ENCODE measurements around the gene TIMM44. TPM values are rescaled to one million over a fixed set of nuclear protein-coding genes. Genes with fewer than 3 reads are reported as not detected.

Gene TIMM44
- total and polyA plus RNA-seq, 10 of the 15 experiments (the other 5 are each of a cell fraction or from before 2014, with no cell fraction given), result 6.6 to 90.7 (median 57.6) TPM

DNA sequence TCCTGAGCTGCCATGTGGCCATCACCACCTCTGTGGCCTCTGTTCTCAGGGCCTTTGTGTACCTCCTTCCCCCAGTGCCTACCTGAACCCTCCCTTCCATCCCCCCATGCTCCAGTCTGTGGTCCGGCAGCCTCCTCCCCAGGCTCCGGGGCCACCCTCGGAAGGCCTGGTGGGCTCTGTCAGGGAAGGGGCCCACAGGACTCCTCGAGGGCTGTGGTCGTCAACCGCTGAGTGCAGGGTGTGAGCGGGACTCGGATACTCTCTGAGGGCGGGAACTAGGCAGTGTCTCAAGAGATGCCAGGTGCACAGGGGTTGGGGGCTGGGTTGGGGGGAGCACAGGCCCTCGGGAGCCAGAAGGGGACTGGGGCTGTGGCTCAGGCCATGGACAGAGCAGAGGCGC, 35.9 kb downstream of the TIMM44 start:
- intact Hi-C loops (cut with micrococcal nuclease; ENCODE audit: unreplicated experiment), result loop anchor here (10.0 kb wide), 1 partner anchor 223 kb away; the partner anchor contains the start of gene TRAPPC5
- no TSS peak for BruUV-seq (replicated peaks)
- Histone ChIP-seq H2AFZ (ENCODE audit: control insufficient read depth, low read depth, low read length) (no peak overlapping the region), H3K4me1 (ENCODE audit: control insufficient read depth, insufficient read depth, low read length) (peaks cover 13% of the 10 kb centered on the region), H3K9me3 (replicated peaks; ENCODE audit: control insufficient read depth, insufficient read depth, low read length) (no peaks in the 10 kb centered on the region), H3K27me3 (replicated peaks in 1 of 2; ENCODE audit: control insufficient read depth in 2 of 2, insufficient read depth in 2 of 2, low read length in 1 of 2) (no peaks in the 10 kb centered on the region), H4K20me1 (ENCODE audit: control insufficient read depth, insufficient read depth) (peaks cover 9% of the 10 kb centered on the region; the same call in 1 of the 2 replicates), H3K9ac (ENCODE audit: control insufficient read depth, insufficient read depth, low read length) (no peak overlapping the region), H3K27ac (ENCODE audit: control insufficient read depth, insufficient read depth) (no peak overlapping the region), H3K4me2 (ENCODE audit: control insufficient read depth, insufficient read depth) (no peak overlapping the region), H3K4me3 (no peak overlapping the region), H3K36me3 (ENCODE audit: control insufficient read depth in 2 of 2, insufficient read depth in 2 of 2, low read length in 1 of 2) (peaks cover 0 to 14% of the 10 kb centered on the region in 2 experiments; a peak in 3 of 4 replicates), H3K79me2 (ENCODE audit: control insufficient read depth, insufficient read depth, low read length) (peaks cover 36% of the 10 kb centered on the region)
- no peak for FAIRE-seq
- ChIA-PET SMC1A (ENCODE audit: uncharacterized antibody, unreplicated experiment) (no interaction called here), POLR2A (no interaction called here), CTCF (interaction anchor here (0.7 kb wide), 1 partner anchor 10 kb away, joined by 3 read pairs; no protein-coding TSS in a partner anchor), RAD21 (ENCODE audit: unreplicated experiment) (no interaction called here)
- TF ChIP-seq EZH2 (IDR thresholded peaks at IDR 0.05; ENCODE audit: borderline replicate concordance, control insufficient read depth, low read depth, low read length) (no peak), CHD4 (IDR thresholded peaks at IDR 0.05) (no peak), MEF2B (IDR thresholded peaks at IDR 0.05; ENCODE audit: partially characterized antibody, poor library complexity, severe bottlenecking) (no peak), YY1 (IDR thresholded peaks at IDR 0.05; ENCODE audit: low read depth, low read length) (no peak)
- 97% methylated on average over 11 of the region's 11 CpGs for WGBS (ENCODE audit: insufficient coverage, insufficient replicate concordance, low lambda C conversion rate, missing lambda C conversion rate)
- no peak for ATAC-seq
- in situ Hi-C loops (cut with MboI), result no loop called here
- DNase-seq (ENCODE audit: low read depth, low spot score), result no peak

DNA sequence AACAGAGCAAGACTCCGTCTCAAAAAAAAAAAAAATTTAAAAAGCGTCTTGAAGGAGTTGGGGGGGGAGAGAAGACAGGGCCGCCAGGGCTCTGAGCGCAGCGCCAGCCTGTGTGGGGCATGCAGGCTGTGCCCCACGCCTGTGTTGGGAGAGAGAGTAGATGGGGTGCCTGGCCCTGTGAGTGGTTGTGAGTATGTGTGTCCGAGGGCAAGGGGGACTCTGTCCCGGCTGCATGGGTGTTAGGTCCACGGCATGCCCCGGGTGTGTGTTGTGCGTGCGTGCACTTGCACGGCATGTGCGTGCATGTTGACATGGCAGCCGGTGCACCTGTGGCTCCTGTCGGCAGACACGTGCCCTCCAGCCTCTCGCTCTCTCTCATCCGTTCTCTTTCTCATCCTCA, 36.3 kb downstream of the TIMM44 start:
- Histone ChIP-seq H3K9ac (ENCODE audit: control insufficient read depth, insufficient read depth, low read length) (no peak overlapping the region), H3K4me2 (ENCODE audit: control insufficient read depth, insufficient read depth) (no peak overlapping the region), H3K27me3 (replicated peaks in 1 of 2; ENCODE audit: control insufficient read depth in 2 of 2, insufficient read depth in 2 of 2, low read length in 1 of 2) (no peaks in the 10 kb centered on the region), H3K4me1 (ENCODE audit: control insufficient read depth, insufficient read depth, low read length) (peaks cover 14% of the 10 kb centered on the region), H3K9me3 (replicated peaks; ENCODE audit: control insufficient read depth, insufficient read depth, low read length) (no peaks in the 10 kb centered on the region), H3K36me3 (ENCODE audit: control insufficient read depth in 2 of 2, insufficient read depth in 2 of 2, low read length in 1 of 2) (peaks cover 0 to 11% of the 10 kb centered on the region in 2 experiments; a peak in 3 of 4 replicates), H3K79me2 (ENCODE audit: control insufficient read depth, insufficient read depth, low read length) (peaks cover 36% of the 10 kb centered on the region), H2AFZ (ENCODE audit: control insufficient read depth, low read depth, low read length) (no peak overlapping the region), H4K20me1 (ENCODE audit: control insufficient read depth, insufficient read depth) (peaks cover 9% of the 10 kb centered on the region; the same call in 1 of the 2 replicates), H3K4me3 (no peak overlapping the region), H3K27ac (ENCODE audit: control insufficient read depth, insufficient read depth) (no peak overlapping the region)
- no TSS peak for BruUV-seq (replicated peaks)
- RAD21 ChIA-PET (ENCODE audit: unreplicated experiment), result no interaction called here
- POLR2A ChIA-PET, result no interaction called here
- SMC1A ChIA-PET (ENCODE audit: uncharacterized antibody, unreplicated experiment), result no interaction called here
- ATAC-seq, result no peak
- WGBS (ENCODE audit: insufficient coverage, insufficient replicate concordance, low lambda C conversion rate, missing lambda C conversion rate), result 86% methylated on average over 14 of the region's 19 CpGs
- in situ Hi-C loops (cut with MboI), result no loop called here
- intact Hi-C loops (cut with micrococcal nuclease; ENCODE audit: unreplicated experiment), result loop anchor here (10.0 kb wide), 1 partner anchor 222 kb away; the partner anchor contains the start of gene TRAPPC5
- DNase-seq (ENCODE audit: low read depth, low spot score), result no peak
- FAIRE-seq, result no peak
- CTCF ChIA-PET, result interaction anchor here (0.7 kb wide), 1 partner anchor 10 kb away, joined by 3 read pairs; no protein-coding TSS in a partner anchor
- TF ChIP-seq, protein P1, sequence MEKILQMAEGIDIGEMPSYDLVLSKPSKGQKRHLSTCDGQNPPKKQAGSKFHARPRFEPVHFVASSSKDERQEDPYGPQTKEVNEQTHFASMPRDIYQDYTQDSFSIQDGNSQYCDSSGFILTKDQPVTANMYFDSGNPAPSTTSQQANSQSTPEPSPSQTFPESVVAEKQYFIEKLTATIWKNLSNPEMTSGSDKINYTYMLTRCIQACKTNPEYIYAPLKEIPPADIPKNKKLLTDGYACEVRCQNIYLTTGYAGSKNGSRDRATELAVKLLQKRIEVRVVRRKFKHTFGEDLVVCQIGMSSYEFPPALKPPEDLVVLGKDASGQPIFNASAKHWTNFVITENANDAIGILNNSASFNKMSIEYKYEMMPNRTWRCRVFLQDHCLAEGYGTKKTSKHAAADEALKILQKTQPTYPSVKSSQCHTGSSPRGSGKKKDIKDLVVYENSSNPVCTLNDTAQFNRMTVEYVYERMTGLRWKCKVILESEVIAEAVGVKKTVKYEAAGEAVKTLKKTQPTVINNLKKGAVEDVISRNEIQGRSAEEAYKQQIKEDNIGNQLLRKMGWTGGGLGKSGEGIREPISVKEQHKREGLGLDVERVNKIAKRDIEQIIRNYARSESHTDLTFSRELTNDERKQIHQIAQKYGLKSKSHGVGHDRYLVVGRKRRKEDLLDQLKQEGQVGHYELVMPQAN (conservative IDR thresholded peaks at IDR 0.05), result no peak
- TF ChIP-seq POLR2AphosphoS5 (IDR thresholded peaks at IDR 0.05; ENCODE audit: low read length) (0 out of 2 replicates have a peak, but pooled peaks have one; percentile 36), STAT1 (conservative IDR thresholded peaks at IDR 0.05) (no peak), MYC (IDR thresholded peaks at IDR 0.05; ENCODE audit: insufficient read depth, insufficient read length, insufficient replicate concordance, low read length, severe bottlenecking) (no peak), POLR2A (IDR thresholded peaks at IDR 0.05; ENCODE audit: low read depth, low read length) (peak; percentile 48), SUZ12 (IDR thresholded peaks at IDR 0.05; ENCODE audit: unreplicated experiment) (no peak), IKZF2 (IDR thresholded peaks at IDR 0.05) (no peak), TARDBP (IDR thresholded peaks at IDR 0.05; ENCODE audit: borderline replicate concordance) (no peak), ZBED1 (IDR thresholded peaks at IDR 0.05; ENCODE audit: borderline replicate concordance) (no peak), MEF2B (IDR thresholded peaks at IDR 0.05; ENCODE audit: partially characterized antibody, poor library complexity, severe bottlenecking) (no peak), SMARCA5 (IDR thresholded peaks at IDR 0.05) (no peak), BACH1 (IDR thresholded peaks at IDR 0.05; ENCODE audit: borderline replicate concordance) (no peak)
- TF ChIP-seq, protein P2, sequence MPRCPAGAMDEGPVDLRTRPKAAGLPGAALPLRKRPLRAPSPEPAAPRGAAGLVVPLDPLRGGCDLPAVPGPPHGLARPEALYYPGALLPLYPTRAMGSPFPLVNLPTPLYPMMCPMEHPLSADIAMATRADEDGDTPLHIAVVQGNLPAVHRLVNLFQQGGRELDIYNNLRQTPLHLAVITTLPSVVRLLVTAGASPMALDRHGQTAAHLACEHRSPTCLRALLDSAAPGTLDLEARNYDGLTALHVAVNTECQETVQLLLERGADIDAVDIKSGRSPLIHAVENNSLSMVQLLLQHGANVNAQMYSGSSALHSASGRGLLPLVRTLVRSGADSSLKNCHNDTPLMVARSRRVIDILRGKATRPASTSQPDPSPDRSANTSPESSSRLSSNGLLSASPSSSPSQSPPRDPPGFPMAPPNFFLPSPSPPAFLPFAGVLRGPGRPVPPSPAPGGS (IDR thresholded peaks at IDR 0.05; ENCODE audit: borderline replicate concordance, insufficient read depth, low read depth, low read length, poor library complexity, severe bottlenecking), result peak; percentile 96

Measured in GM12878 (cell line).